Keratinocyte (primary cell): ENCODE results near the gene UGT8. TPM values are rescaled to one million over a fixed set of nuclear protein-coding genes. Genes with fewer than 3 reads are reported as not detected.

Source experiments
- DNase-seq: peaks from one replicate; pipeline ENCODE4 v3.0.0-alpha.2; 2011; ENCODE audit warnings: low read depth, missing footprints, low spot score
- FAIRE-seq: peaks from 2 replicates; lab custom pipeline; 2011; peaks lifted over from hg19 to GRCh38; lab: Jason Lieb, UNC
- H2AFZ ChIP-seq: 2 replicates; pipeline ENCODE4 v1.6.0; 2012; ENCODE audit warnings: low read length, control low read depth, inconsistent platforms; ENCODE audit not compliant: control insufficient read depth
- H3K27ac ChIP-seq: 2 replicates; pipeline ENCODE4 v1.5.1; 2011; ENCODE audit warnings: low read length; ENCODE audit not compliant: control insufficient read depth, insufficient read depth
- H3K27me3 ChIP-seq: 3 replicates; pipeline ENCODE4 v1.6.0; 2011; ENCODE audit warnings: low read length; ENCODE audit not compliant: control insufficient read depth, insufficient read depth; ENCODE audit errors: extremely low read depth
- H3K36me3 ChIP-seq, 2 experiments: 2 replicates in 1 of 2; 3 replicates in 1 of 2; pipeline ENCODE4 v1.5.1; 2011; ENCODE audit warnings: low read length in 2 of 2, mild to moderate bottlenecking in 1 of 2; ENCODE audit not compliant: control insufficient read depth in 2 of 2, insufficient read depth in 2 of 2; ENCODE audit errors: extremely low read depth in 1 of 2
- H3K4me1 ChIP-seq: 3 replicates; pipeline ENCODE4 v1.5.1; 2011; ENCODE audit warnings: low read length; ENCODE audit not compliant: control insufficient read depth, insufficient read depth; ENCODE audit errors: extremely low read depth
- H3K4me2 ChIP-seq: 3 replicates; pipeline ENCODE4 v1.6.0; 2011; ENCODE audit warnings: low read depth, low read length; ENCODE audit not compliant: control insufficient read depth, insufficient read depth; ENCODE audit errors: extremely low read depth
- H3K4me3 ChIP-seq, 3 experiments: fragments of 200-600 bp in 1 of 3; sonication (generic) in 1 of 3; 2 replicates in 2 of 3; 3 replicates in 1 of 3; pipeline ENCODE4 v1.5.1; 2011 to 2016; ENCODE audit warnings: low read length in 3 of 3, mild to moderate bottlenecking in 3 of 3, control low read depth in 2 of 3, inconsistent platforms in 1 of 3, low read depth in 1 of 3, mixed read lengths in 1 of 3, mixed run types in 1 of 3, moderate library complexity in 1 of 3; ENCODE audit not compliant: control insufficient read depth in 2 of 3, insufficient read depth in 2 of 3; ENCODE audit errors: extremely low read depth in 1 of 3
- H3K79me2 ChIP-seq: 2 replicates; pipeline ENCODE4 v1.6.0; 2012; ENCODE audit warnings: low read length; ENCODE audit not compliant: control insufficient read depth, insufficient read depth
- H3K9ac ChIP-seq: 3 replicates; pipeline ENCODE4 v1.6.0; 2011; ENCODE audit warnings: low read length; ENCODE audit not compliant: control insufficient read depth, insufficient read depth; ENCODE audit errors: extremely low read depth
- H3K9me1 ChIP-seq: 3 replicates; pipeline ENCODE4 v1.6.0; 2011; ENCODE audit warnings: low read length; ENCODE audit not compliant: control insufficient read depth, insufficient read depth; ENCODE audit errors: extremely low read depth
- H3K9me3 ChIP-seq: 2 replicates; pipeline ENCODE4 v1.5.1; 2012; ENCODE audit warnings: low read depth, low read length; ENCODE audit not compliant: control insufficient read depth
- H4K20me1 ChIP-seq: 3 replicates; pipeline ENCODE4 v1.6.0; 2011; ENCODE audit warnings: low read length; ENCODE audit not compliant: control insufficient read depth, insufficient read depth; ENCODE audit errors: extremely low read depth
- EZH2 ChIP-seq: IDR thresholded peaks from one replicate; pipeline ENCODE4 v1.6.1; 2012; ENCODE audit warnings: inconsistent platforms, mild to moderate bottlenecking, low read length, moderate library complexity
- dilution Hi-C: fragments of 300-500 bp; cut with MboI; formaldehyde crosslinking; loops from one replicate; pipeline ENCODE4 v1.7.0; 2020; ENCODE audit warnings: low sequenced_read_pairs; ENCODE audit not compliant: extremely low pct_ligation_motif_present
- polyA plus RNA-seq, 5 experiments: library from polyadenylated mRNA; depleted of rRNA in 3 of 5; stranded (reverse) in 3 of 5; stranded (forward) in 1 of 5; unstranded in 1 of 5; fragments of >200 nt; gene quantifications; 1 replicate in 1 of 5; 2 replicates in 3 of 5; 3 replicates in 1 of 5; pipeline versions ENCODE4 v1.2.1 to v1.2.3, GENCODE V29; 2011 to 2012; ENCODE audit warnings: missing spikeins in 2 of 5, low read depth in 1 of 5, low replicate concordance in 1 of 5
- TF ChIP-seq, protein P1 (sequence below), 3 experiments: IDR thresholded peaks in 1 of 3; conservative IDR thresholded peaks in 1 of 3; optimal IDR thresholded peaks in 1 of 3; 2 replicates in 2 of 3; 3 replicates in 1 of 3; pipeline versions ENCODE3 to v1.5.1; 2011; ENCODE audit warnings: low read length in 3 of 3, mild to moderate bottlenecking in 3 of 3, moderate library complexity in 2 of 3, control low read depth in 1 of 3, inconsistent platforms in 1 of 3; ENCODE audit not compliant: insufficient read depth in 2 of 3; ENCODE audit errors: extremely low read depth in 1 of 3

UGT8 gene
- polyA plus RNA-seq, 1 donor (not counting 4 experiments of a cell fraction or from before 2014, with no cell fraction given) = 1.7 TPM

DNA sequence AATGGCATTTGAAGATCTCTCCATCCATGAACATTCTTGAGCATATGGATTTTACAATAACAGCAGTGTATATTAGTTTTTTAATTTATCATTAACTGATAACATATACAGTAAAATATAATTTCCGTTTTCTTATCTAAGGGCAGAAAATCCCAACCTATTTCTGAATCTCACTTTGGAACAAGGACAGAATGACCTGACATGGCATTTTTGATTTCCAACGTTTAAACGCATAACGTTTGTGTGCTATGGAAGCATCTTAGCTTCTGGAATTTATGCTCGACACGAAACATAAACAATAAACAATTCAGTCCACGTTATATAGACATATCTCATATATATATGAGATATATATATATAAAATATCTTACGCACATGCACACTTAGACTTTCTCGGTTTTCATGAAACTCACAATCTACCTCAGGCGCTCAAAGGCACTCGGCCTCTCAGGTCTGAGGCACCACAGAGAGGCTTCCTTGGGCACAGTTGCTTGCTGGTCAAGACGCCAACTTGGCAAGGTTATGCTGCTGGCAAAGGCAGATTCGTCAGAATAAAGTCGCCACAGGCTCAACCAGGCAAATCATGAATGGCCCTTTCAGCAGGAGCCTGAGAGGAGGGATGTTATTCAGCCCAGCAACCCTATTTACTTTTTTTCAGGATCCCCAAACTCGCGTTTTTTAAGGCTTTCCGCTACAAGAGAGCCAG, 1.0 kb upstream of the UGT8 start:
- no peak overlapping the region for H2AFZ ChIP-seq
- H3K9ac ChIP-seq = no peak overlapping the region
- H3K9me1 ChIP-seq = no peaks in the 10 kb centered on the region
- H3K9me3 ChIP-seq = no peaks in the 10 kb centered on the region
- H3K36me3 ChIP-seq = no peaks in the 10 kb centered on the region
- FAIRE-seq (no peak), DNase-seq (no peak)
- H3K79me2 ChIP-seq = no peaks in the 10 kb centered on the region
- H4K20me1 ChIP-seq = no peaks in the 10 kb centered on the region
- peaks cover 30% of the 10 kb centered on the region for H3K27me3 ChIP-seq
- H3K4me2 ChIP-seq = peak overlapping the region; percentile 78
- dilution Hi-C loops = no loop called here
- TF ChIP-seq, protein P1, sequence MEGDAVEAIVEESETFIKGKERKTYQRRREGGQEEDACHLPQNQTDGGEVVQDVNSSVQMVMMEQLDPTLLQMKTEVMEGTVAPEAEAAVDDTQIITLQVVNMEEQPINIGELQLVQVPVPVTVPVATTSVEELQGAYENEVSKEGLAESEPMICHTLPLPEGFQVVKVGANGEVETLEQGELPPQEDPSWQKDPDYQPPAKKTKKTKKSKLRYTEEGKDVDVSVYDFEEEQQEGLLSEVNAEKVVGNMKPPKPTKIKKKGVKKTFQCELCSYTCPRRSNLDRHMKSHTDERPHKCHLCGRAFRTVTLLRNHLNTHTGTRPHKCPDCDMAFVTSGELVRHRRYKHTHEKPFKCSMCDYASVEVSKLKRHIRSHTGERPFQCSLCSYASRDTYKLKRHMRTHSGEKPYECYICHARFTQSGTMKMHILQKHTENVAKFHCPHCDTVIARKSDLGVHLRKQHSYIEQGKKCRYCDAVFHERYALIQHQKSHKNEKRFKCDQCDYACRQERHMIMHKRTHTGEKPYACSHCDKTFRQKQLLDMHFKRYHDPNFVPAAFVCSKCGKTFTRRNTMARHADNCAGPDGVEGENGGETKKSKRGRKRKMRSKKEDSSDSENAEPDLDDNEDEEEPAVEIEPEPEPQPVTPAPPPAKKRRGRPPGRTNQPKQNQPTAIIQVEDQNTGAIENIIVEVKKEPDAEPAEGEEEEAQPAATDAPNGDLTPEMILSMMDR (optimal IDR thresholded peaks at IDR 0.05 in 1 of 3, IDR thresholded peaks at IDR 0.05 in 1 of 3, conservative IDR thresholded peaks at IDR 0.05 in 1 of 3; ENCODE audit: extremely low read depth in 1 of 3, insufficient read depth in 2 of 3, low read length in 3 of 3) = no peak
- TF ChIP-seq EZH2 = no peak
- H3K27ac ChIP-seq = no peak overlapping the region
- peaks cover 7% of the 10 kb centered on the region for H3K4me1 ChIP-seq
- no peak overlapping the region for H3K4me3 ChIP-seq

DNA sequence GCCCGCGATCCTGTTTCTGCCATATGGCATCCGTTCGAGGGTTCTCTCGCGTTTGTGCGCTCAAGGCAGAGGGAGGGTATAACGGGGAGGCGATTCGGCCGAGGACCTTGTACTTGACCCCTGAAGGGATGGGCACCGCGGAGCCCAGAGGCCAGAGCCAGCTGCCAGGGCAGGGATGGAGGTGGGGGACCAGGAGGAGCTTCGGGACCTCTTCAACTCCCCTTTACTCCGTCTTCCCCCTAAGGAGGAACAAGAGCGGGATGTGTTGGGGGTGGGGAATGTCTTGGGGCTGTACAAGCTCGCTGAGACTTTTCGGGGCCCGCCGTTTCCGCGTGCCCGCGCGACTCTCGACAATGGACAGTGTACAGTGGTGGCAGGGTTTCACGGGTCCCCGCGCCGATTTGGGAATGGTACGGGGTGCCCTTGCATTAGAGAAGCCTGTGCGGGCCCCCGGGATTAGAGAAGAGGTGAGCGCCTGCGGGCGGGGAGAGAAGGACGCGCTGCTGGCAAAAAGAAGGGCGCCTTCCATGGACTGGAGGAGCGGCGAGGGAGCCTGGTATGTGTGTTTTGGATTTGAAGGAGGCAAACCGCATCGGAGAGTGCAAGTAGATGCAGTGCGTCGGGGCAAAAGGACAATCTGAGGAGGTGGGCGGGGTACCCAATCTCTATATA, 760 bp downstream of the UGT8 start:
- H3K79me2 ChIP-seq = no peaks in the 10 kb centered on the region
- H2AFZ ChIP-seq = peak overlapping the region; percentile 79
- H3K4me3 ChIP-seq = peak overlapping the region in 2 of 3 experiments; percentile 62 to 67
- DNase-seq = no peak
- no peaks in the 10 kb centered on the region for H3K36me3 ChIP-seq
- no peaks in the 10 kb centered on the region for H3K9me1 ChIP-seq
- H3K4me2 ChIP-seq = peak overlapping the region; percentile 78
- H4K20me1 ChIP-seq = no peaks in the 10 kb centered on the region
- peak; percentile 75 for TF ChIP-seq EZH2
- TF ChIP-seq, protein P1 (optimal IDR thresholded peaks at IDR 0.05 in 1 of 3, IDR thresholded peaks at IDR 0.05 in 1 of 3, conservative IDR thresholded peaks at IDR 0.05 in 1 of 3; ENCODE audit: extremely low read depth in 1 of 3, insufficient read depth in 2 of 3, low read length in 3 of 3) = peak in 1 of 3 experiments; percentile 13
- FAIRE-seq = no peak
- no peak overlapping the region for H3K27ac ChIP-seq
- no peaks in the 10 kb centered on the region for H3K9me3 ChIP-seq
- dilution Hi-C loops = no loop called here
- H3K9ac ChIP-seq = no peak overlapping the region
- peaks cover 7% of the 10 kb centered on the region for H3K4me1 ChIP-seq
- peaks cover 30% of the 10 kb centered on the region for H3K27me3 ChIP-seq
